OCI-M2 (cell line): Measurements from ENCODE around the gene KRT74.

ENCODE experiments used
- DNase-seq: peaks from one replicate; lab custom pipeline; 2025; ENCODE audit not compliant: unreplicated experiment; lab: John Stamatoyannopoulos, UW

KRT74 gene

DNA sequence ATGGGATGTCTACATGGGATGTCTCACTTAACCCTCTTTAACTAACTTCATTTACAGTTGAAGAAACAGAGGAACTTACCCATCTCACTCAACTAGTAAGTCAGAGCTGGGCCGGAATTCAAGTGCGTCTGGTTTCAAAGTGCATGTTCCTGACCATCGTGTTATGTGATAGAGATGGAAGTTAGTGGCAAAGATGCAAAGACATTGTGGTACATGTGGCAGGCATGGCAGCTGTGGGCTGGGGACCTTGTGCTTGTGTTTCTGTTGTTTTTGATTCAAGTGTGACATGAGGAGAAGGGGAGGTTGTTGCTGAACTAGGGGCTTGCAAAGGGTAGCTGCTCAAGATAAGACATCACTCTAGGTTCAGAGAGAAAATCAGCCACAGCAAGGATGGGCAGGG lies 2.3 kb upstream of the KRT74 start:
- no peak for DNase-seq

DNA sequence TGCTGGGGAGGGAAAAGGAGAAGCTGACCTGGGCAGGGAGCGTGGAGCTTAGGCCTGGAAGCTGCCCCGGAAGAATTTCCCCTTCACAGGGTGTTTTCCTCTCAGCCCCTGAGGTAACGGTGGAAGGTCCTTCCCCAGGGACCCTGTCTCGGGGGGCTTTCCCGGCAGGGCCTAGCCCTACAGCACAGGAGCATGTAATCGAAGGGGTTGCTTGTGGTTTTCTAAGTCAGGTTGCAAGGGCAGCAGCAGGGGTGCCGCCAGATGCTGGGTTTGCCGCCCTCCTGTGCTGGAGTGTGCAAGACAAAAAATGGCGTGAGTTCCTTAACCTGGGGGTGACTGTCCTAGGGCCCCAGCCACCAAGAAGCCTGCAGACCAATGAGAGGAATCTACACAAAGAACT lies 1.6 kb upstream of the KRT74 start:
- DNase-seq, result no peak

DNA sequence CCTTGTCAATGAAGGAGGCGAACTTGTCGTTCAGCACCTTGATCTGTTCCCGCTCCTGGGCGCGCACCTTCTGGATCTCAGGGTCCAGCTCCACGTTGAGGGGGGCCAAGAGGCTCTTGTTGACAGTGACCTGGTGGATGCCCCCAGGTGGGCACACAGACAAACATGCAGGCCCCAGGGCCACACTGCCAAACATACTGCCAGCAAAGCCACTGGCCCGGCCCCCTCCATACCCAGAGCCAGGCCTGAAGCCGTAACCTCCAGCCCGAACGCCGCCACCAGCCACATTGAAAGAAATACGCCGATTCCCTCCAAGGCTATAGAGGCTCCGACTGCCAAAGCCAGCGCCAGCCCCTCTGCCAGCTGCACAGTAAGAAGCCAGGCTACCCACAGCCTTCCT lies 337 bp downstream of the KRT74 start:
- DNase-seq, result no peak

DNA sequence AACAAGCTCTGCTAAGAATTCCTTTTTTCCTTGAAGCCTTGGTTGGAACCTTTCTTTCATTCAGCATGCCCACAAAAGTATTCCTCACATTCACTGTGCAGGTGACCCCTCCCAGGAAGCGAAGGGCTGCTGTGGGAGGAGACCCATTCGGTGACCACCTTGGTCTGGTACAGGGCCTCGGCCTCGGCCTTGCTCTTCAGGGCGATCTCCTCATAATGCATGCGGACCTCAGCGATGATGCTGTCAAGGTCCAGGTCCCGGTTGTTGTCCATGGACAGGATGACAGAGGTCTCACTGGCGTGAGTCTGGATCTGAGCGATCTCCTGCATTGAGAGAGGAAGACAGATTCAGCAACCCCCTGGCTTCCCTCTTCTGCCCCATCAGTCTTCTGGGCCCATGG lies 3.1 kb downstream of the KRT74 start:
- DNase-seq, result no peak

DNA sequence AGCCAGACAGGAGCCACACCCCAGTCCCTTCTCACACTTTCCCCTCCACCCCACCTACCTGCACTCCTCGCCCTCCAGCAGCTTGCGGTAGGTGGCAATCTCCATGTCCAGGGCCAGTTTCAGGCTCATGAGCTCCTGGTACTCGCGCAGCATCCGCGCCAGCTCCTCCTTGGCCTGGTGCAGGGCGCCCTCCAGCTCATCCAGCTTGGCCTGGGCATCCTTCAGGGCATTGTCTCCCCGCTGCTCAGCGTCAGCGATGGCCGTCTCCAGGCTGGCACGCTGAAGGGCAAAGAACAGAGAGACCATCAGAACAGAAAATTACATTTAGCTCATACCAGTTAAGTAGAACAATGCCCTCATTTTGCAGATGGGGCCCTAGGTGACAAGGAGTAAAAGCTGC lies 5.5 kb downstream of the KRT74 start:
- no peak for DNase-seq

DNA sequence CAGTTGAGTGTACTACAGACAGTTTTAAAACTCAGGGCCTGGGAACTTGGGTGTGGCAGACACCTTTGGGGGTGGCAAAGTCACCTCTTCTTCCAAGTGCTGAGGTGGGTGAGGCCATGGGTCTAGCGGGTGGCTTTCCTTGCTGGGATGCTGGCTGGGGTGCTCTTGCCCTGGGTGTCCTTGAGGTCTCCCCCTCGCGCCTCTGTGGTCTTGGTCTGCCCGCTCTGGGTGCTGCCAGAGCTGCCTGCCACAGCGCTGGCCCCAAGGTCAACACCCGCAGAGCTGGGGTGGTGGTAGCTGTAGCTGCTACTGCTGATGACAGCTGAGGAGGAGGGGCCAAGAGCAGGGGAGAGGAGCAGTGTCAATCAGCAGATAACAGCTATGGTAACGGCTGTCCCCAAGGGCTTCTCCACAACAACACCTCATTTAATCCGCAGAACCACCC lies 6.8 kb downstream of the KRT74 start:
- DNase-seq, result no peak

DNA sequence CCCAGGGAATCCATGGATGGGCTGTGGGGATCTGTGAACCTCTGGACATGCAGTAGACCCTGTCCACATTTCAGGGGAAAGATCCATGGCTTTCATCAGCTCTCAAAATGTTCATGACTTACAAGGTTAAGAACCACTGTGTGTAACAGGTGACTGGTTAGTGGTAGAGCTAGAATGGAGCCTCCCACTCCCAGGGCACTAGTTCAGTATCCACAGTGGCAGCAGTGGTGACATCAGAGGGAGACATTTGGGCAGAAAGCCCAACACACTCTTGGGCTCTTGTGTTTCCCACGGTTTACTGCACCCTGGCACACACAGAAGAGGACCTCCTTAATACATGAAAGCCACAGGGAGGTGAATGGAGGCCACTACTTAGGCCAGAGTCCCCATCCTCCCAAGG lies 9.1 kb downstream of the KRT74 start:
- DNase-seq, result no peak

DNA sequence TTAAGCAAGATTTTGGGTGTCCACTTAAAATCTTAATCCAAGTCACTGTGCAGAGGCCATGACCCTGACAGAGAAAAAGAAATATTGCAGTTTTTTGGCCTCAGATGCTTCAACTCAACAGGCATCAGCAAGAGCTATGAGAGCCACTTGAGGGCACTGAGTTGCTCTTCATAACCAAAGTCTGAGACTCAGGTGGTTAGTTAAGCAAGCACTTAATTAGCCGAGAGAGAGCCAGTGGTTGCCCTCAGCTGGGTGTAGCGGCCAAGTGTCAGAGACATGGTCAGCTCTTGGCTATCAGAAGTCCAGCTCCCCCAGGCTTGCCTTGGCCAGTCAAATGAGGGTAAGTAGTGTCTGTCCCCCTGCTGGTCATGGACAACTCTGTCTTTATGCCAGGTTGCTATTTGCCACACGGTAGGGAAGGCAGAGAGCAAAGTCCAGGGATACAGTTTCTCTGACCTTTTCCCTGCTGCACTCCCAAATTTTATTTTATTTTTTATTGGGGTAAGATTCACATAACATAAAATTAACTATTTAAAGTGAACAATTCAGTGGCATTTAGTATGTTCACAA lies 11.7 kb downstream of the KRT74 start:
- no peak for DNase-seq

DNA sequence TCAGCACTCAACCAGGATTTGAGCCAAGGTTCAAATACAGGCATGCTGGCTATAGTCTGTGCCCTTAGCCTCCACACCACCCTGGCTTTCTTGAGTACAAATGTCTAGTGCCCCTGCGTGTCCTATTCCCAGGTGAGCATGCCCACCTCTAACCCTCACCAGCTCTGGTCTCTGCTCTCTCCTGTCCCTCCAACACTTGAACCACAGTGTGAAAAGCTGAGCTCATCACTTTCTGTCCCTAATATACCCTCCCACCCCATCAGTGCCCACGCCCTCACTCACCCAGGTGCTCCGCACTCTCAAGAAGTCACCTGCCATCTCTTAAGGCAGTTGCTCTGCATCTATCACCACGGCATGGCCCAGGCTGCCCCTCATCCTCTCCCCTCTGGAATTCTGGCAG lies 13.7 kb downstream of the KRT74 start:
- no peak for DNase-seq

DNA sequence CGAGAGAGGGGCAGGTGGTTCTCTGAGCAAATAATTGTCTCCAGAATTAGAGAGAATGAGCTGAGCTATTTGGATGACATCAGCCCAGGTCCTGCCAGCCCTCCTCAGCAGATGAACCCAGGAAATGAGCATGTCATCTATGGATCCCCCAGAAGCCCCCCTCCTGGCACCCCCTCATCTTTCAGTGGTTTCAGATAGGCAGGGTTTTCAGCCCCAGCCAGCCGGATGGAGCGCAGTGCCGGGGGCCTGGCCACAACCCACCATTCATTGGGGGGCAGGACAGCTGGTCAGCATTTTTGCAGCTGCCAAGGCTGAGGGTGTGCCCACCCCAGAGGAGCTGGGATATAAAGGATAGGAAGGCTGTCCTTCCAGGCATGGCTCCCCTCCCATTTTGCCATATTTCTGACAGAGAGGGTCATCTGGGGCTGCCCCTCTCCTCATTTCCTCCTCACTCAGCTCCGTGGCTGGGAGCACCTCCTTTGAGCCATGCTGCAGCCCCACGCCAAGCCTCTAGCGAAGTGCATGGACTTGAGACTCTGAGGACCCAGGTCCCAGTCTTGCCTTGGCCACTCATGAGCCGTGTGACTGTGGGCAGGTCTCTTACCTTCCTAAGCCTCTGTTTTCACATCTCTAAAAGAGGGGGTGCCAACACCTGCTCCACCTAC lies 14.7 kb downstream of the KRT74 start:
- DNase-seq, result no peak

DNA sequence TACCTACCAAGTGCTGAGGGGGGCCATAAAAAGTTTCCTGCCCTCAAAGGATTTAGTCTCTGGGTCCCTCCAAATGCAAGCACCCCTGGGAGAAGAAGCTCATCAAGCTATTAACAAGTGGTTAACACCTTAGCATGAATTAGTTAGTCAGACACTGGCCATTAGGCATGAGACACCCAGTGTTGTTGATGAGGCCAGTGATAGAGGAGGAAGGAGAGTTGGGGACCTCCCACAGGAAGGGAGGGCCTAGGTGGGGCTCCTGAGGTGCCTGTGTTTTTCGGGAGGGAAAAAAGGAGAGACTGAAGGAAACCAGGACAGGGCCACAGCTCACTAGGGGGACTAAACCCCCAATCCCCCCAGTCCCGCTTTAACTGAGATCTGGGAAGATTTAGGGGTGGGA lies 16.2 kb downstream of the KRT74 start:
- DNase-seq, result no peak

DNA sequence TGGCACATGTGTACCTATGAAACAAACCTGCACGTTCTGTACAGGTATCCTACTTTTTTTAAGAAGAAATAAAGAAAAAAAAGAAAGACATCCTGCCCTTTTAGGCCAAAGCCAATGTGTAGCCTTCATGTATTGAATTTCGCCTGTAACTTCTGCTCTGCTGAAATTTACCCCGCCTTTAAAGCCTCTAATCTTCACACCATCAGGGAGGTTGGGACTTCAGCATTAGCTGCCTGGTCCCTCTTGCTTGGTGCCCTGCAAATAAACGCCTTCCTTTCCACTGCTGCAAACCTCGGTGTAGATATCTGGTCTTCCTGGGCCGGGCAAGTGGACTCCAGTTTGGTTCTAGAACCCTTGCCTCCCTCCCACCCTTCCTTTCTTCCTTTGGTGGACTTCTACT lies 18.1 kb downstream of the KRT74 start:
- no peak for DNase-seq

DNA sequence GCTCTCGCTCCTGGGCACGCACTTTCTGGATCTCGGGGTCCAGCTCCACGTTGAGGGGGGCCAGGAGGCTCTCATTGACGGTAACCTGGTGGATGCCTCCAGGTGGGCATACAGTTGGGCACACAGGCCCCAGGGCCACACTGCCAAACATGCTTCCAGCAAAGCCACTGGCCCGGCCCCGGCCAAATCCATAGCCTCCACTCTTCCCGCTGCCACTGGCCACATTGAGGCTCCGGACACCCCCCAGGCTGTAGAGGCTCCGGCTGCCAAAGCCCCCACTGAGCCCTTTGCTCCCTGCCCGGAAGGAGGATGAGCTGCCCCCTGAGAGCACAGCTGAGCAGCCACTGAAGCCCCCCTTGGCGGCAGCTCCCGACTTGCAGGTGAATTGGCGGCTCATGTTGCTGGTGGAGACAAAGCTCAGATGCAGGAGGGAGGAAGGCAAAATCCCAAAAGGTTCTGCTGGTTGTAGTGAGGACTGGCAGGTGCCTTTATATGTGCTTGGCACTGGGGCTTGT lies 20.9 kb downstream of the KRT74 start, which contains the start of gene KRT71:
Gene KRT71, minus strand, starts transcription at position 465 of the 515 bp plus-strand sequence. Its CDS starts 68 bp downstream, at position 397.
- DNase-seq, result no peak

DNA sequence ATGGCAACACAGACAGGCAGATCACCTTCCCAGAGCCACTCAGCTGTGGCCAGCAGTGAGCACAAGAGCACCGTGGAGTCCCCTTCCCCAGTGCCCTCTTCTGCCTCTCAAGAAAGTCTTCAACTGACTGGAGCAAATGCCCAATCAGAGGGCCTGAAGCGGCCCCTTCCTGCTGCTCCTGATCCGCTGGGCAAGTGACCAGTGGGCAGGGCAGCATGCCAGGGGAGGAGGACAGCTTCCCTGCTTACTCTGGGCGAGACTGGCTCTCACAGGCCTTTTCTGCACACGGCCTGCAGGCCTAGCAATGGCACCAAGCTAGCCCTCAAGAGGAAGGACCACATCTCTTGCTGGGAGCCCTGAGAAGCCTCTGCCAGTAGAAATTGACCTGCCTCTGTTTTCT lies 21.6 kb downstream of the KRT74 start:
- DNase-seq, result no peak

DNA sequence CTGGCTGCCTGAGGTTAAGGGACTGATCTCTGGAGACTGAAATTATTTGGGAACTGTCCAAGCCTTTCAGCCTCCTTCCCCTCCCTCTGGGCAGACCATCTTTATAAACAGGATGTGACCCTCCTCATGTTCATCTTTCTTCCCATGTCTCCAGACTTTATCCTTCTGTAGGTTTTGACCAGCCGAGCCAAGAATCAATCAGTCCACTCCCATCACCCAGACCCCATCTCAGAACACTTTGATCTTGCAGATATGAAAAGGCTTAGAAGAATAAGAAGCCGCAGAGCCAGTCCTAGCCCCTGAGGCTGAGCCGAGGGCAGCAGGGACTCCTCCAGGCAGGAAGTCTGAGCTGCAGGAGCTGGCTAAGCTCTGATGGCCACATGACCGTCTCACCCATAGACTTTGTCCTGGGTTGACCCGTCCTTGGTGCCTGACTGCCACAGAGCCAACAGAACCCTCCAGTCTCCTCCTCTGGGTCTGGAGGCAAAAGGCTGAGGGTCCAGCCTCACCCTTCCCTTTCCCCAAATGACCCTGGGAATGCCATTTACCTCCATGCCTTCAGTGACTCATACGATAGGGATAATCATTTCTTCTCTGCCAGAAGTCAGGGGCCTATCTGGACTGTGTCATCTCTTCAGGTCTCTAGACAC lies 22.3 kb downstream of the KRT74 start:
- DNase-seq, result no peak

DNA sequence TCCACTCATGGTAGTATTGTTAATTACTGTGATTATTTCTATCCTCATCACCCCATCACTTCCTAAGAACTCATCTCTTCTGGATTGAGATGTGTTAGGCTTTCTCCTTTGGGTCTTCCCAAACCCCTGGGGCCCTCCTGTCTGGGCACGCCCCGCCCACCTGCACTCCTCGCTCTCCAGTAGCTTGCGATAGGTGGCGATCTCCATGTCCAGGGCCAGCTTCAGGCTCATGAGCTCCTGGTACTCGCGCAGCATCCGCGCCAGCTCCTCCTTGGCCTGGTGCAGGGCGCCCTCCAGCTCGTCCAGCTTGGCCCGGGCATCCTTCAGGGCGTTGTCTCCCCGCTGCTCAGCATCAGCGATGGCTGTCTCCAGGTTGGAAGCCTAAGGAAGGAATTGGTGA lies 27.5 kb downstream of the KRT74 start:
- no peak for DNase-seq

DNA sequence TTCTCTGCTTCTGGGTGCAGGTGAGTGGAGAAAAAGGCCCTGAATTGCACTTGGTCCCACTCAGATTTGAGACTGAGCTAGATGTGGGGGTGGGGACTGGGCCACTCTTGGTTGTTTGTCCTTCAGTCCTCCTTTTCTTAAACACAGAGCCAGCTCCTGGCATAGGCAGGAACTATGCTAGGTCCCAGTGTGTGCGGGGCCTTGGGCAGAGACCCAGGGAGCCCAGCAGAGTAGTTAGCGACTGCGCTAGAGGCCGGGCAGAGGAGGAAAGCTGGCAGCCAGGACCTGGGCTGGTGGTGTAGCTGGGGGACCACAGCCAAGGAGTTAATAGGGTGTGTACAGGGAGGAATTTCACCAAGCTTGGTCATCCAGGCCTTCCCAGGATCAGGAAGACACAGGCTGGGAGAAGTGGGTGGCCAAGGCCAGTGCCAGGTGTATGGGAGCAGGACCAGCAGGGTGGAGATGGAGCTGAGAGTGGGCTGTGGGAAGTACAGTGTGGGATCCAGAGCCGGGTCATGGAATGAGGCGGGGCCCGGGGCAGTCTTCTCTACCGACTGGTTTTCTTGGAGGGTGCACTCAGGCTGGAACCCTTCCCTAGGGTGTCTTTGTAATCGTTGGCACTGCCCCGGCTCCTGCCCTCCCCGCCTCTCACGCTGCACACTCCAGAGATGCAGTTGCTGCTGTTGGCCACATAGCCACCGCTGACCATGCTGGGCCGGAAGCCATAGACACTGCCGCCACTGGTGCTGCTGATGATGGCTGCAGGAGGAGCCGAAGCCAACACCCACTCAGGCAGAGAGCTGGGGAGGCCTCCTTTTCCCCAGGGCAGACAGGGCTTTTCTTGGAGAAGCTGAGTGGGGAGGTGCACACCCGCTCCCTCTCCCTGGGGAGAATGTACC lies 29.4 kb downstream of the KRT74 start:
- DNase-seq, result no peak

DNA sequence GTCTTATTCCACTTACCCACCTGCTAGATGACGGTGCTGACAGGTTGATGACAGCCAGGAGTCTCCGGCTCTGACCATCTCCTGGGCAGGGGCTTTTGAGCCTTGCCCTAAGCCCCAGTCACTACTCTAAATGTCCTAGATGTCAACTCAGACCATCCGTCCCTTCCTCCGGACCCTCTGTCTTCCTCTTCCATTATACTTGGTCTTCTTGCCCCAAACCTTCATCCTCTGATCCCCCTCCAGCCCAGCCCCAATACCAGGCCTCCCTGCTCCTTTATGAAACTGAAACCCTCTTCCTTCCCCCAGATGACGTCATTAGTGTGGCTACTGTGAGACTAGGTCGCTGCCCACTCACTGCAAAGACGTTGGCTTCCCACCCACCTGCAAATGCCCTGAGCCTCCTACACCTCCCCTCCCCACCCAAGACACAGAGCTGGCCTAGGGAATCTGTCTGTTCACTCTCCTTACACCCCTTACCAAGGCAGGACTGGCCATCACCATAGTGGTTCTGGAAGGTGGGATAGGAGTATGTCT lies 30.8 kb downstream of the KRT74 start:
- DNase-seq, result no peak

DNA sequence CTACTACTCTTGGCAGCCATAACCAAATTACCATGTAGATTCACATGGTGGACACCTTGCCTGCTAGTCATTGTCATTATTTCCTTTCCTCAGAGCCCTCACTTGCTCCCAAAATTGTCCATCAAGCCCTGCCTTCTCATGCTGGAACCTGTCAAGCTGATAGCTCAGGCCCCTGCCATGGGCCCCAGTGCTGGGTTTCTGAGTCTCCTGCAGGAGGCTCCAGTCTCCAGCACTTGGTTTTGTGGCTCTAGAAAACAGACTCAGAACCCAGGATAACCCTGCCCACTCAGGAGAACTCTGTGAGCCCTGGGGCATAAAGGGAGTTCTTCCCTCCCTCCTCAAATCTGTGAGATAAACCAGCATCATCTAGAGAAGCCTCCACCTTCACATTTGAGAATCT lies 31.5 kb downstream of the KRT74 start:
- no peak for DNase-seq

DNA sequence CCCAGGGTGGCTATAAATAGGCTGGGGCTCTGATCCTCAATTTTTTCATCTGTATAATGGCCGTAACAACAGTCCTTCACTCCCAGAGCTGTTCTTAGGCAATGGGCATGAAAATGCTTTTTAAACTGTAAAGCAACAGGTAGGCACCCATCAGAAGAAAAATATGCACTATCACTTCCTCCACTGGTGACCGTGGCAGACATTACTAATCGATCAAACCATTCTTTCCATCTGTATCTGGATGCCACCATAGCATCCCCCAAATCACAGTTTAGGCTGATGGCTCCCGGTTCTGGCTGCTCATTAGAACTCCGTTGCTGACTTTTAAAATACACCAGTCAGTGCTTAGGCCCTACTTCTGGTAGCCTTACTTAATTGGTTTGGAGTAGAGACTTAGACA lies 31.9 kb downstream of the KRT74 start:
- DNase-seq, result no peak

DNA sequence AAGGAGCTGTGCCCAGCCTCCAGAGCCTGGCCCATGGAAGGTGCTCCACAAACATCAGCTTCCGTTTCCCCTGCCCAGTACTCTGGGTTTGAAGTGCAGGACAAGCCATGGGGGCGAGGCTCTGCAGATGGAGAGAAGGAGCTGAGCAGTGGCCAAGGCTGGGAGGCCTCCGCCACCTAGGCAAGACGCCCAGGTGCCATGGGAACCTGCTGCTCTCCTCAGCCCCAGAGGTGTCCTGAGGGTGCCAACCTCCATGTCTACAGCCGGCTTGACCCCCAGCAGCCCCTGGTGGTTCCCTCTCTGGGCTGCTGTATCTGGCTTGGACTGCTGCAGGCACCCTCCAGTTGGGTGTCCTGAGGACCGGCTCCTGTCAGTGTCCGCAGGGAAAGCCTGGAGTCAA lies 33.1 kb downstream of the KRT74 start:
- DNase-seq, result no peak
